Natural killer cell (primary cell): ENCODE data around the gene MICALL1. TPM values are rescaled to one million over a fixed set of nuclear protein-coding genes. Genes with fewer than 3 reads are reported as not detected.
A peak's percentile ranks its signal among the peaks of the same experiment; 100 is the strongest.

ENCODE experiments used
- ATAC-seq, 3 donors: fragments of 150-1000 bp in 2 of 3; fragments of 200-7000 bp in 1 of 3; cut with Tn5 transposase; 1 replicate in 1 of 3; 2 replicates in 2 of 3; pipeline ENCODE4 v1.10.0; 2021; ENCODE audit warnings: mild to moderate bottlenecking in 2 of 3, moderate library complexity in 2 of 3
- DNase-seq, 2 donors: peaks; one replicate each; pipeline versions ENCODE4 v3.0.0 to v3.0.0-alpha.2; 2013 to 2021; ENCODE audit warnings: mixed read lengths in 1 of 2
- H3K27ac ChIP-seq: one replicate; pipeline ENCODE4 v1.5.1; 2013; ENCODE audit warnings: mild to moderate bottlenecking, low read length
- H3K27me3 ChIP-seq: one replicate; pipeline ENCODE4 v1.6.1; 2013; ENCODE audit warnings: low read length; ENCODE audit not compliant: control insufficient read depth, insufficient read depth
- H3K36me3 ChIP-seq: one replicate; pipeline ENCODE4 v1.6.1; 2013; ENCODE audit warnings: low read length; ENCODE audit not compliant: control insufficient read depth, insufficient read depth
- H3K4me1 ChIP-seq: one replicate; pipeline ENCODE4 v1.6.1; 2013; ENCODE audit warnings: low read length; ENCODE audit not compliant: control insufficient read depth, insufficient read depth
- H3K4me3 ChIP-seq: one replicate; pipeline ENCODE4 v1.5.1; 2013; ENCODE audit warnings: low read length
- H3K9me3 ChIP-seq: one replicate; pipeline ENCODE4 v1.6.1; 2013; ENCODE audit warnings: low read length; ENCODE audit not compliant: control insufficient read depth, insufficient read depth
- H3K27ac Mint-ChIP-seq, 2 donors: one replicate each; pipeline ENCODE4 v1.8.0; 2022; ENCODE audit warnings: mild to moderate bottlenecking in 2 of 2, mixed read lengths in 2 of 2, moderate library complexity in 1 of 2
- H3K27me3 Mint-ChIP-seq, 2 donors: one replicate each; pipeline ENCODE4 v1.8.0; 2022; ENCODE audit warnings: low read depth in 2 of 2, mixed read lengths in 2 of 2
- H3K36me3 Mint-ChIP-seq: one replicate; pipeline ENCODE4 v1.8.0; 2022; ENCODE audit warnings: mixed read lengths
- H3K4me1 Mint-ChIP-seq, 2 donors: one replicate each; pipeline ENCODE4 v1.8.0; 2022; ENCODE audit warnings: mixed read lengths in 2 of 2
- H3K4me3 Mint-ChIP-seq: one replicate; pipeline ENCODE4 v1.8.0; 2022; ENCODE audit warnings: mild to moderate bottlenecking, moderate library complexity, mixed read lengths
- H3K9me3 Mint-ChIP-seq, 2 donors: one replicate each; pipeline ENCODE4 v1.8.0; 2022; ENCODE audit warnings: mixed read lengths in 2 of 2
- CTCF ChIP-seq: fragments of 200-600 bp; IDR thresholded peaks from one replicate; pipeline ENCODE4 v1.8.0; 2022; ENCODE audit warnings: antibody characterized with exemption
- WGBS: methylation state at CpG from one replicate; pipeline ENCODE4 v1.1.7; 2013; ENCODE audit warnings: missing lambda C conversion rate; ENCODE audit not compliant: insufficient coverage; 5-methylcytosine and 5-hydroxymethylcytosine counted together
- intact Hi-C: fragments of 100-400 bp; cut with micrococcal nuclease; formaldehyde crosslinking; loops from one replicate; pipeline ENCODE4 v1.14.2; 2022
- total RNA-seq, 4 donors: library from RNA; stranded (reverse); fragments of 120-200 nt in 1 of 4; gene quantifications; one replicate each; pipeline versions ENCODE4 v1.2.3 to v1.2.4, GENCODE V29; 2013 to 2022

Gene MICALL1
- total RNA-seq, 3 donors from 2014 or later (not counting 1 experiment from before 2014, with no cell fraction given) = 24.6 to 34.3 (median 32.4) TPM

GRCh38 chr22:37991731-37992442, 85.8 kb downstream of the MICALL1 start:
- no peak overlapping the region for H3K27ac ChIP-seq
- no peak for ATAC-seq
- no peaks in the 10 kb centered on the region for H3K27me3 ChIP-seq
- Mint-ChIP-seq H3K27ac (peak overlapping the region in 1 of 2 donors; percentile 45), H3K9me3 (no peaks in the 10 kb centered on the region), H3K4me1 (peaks cover 38 to 46% of the 10 kb centered on the region in 2 donors), H3K4me3 (no peak overlapping the region), H3K36me3 (no peaks in the 10 kb centered on the region), H3K27me3 (no peaks in the 10 kb centered on the region)
- intact Hi-C loops = no loop called here
- no peak for TF ChIP-seq CTCF
- peaks cover 2% of the 10 kb centered on the region for H3K36me3 ChIP-seq
- WGBS = 91% methylated on average over 6 of the region's 6 CpGs
- H3K4me3 ChIP-seq = no peak overlapping the region
- DNase-seq = no peak
- H3K4me1 ChIP-seq = peaks cover 48% of the 10 kb centered on the region
- no peaks in the 10 kb centered on the region for H3K9me3 ChIP-seq

Other genes starting within 250 kb of the MICALL1 start
- gene PDXP, start 247.6 kb upstream of the MICALL1 start, total RNA-seq = 10 to 100 TPM in 2 of 3 donors, 1 to 10 TPM in 1; 8.3 to 14.2 (median 13.4) TPM
- 100 to 1,000 TPM; 195 to 218 (median 214) TPM for gene LGALS1, start 230.7 kb upstream of the MICALL1 start, total RNA-seq
- gene NOL12, start 220.0 kb upstream of the MICALL1 start, total RNA-seq = 10 to 100 TPM; 28.0 to 45.1 (median 39.0) TPM
- 10 to 100 TPM; 25.1 to 38.5 (median 25.8) TPM for gene TRIOBP, start 209.2 kb upstream of the MICALL1 start, total RNA-seq
- gene GCAT, start 98.4 kb upstream of the MICALL1 start, total RNA-seq = 1 to 10 TPM in 1 of 3 donors, under 1 TPM in 2; 0.25 to 1.2 (median 0.28) TPM
- gene GALR3, start 82.9 kb upstream of the MICALL1 start, total RNA-seq = under 1 TPM in 2 of 3 donors, not detected in 1; 0.24 to 0.32 TPM
- gene ANKRD54, start 62.0 kb upstream of the MICALL1 start, total RNA-seq = 10 to 100 TPM; 23.0 to 28.7 (median 26.4) TPM
- gene EIF3L, start 56.9 kb upstream of the MICALL1 start, total RNA-seq = 100 to 1,000 TPM; 276 to 295 (median 291) TPM
- not detected for gene C22orf23, start 47.3 kb downstream of the MICALL1 start, total RNA-seq
- gene POLR2F, start 47.4 kb downstream of the MICALL1 start, total RNA-seq = 10 to 100 TPM; 38.7 to 40.6 (median 38.8) TPM
- not detected for gene SOX10, start 78.3 kb downstream of the MICALL1 start, total RNA-seq
- 10 to 100 TPM; 28.4 to 30.9 (median 29.9) TPM for gene PICK1, start 151.1 kb downstream of the MICALL1 start, total RNA-seq
- 1 to 10 TPM in 1 of 3 donors, not detected in 2; 1.0 TPM for gene SLC16A8, start 177.9 kb downstream of the MICALL1 start, total RNA-seq
- 1 to 10 TPM in 2 of 3 donors, under 1 TPM in 1; 0.99 to 1.9 (median 1.2) TPM for gene BAIAP2L2, start 204.4 kb downstream of the MICALL1 start, total RNA-seq